LNCAP (cell line): ENCODE results near the gene PLA2G6.

Source experiments
- CTCF ChIP-seq: fragments of 450-650 bp; IDR thresholded peaks from 2 replicates; pipeline ENCODE4 v1.5.1; 2017; ENCODE audit warnings: mild to moderate bottlenecking

Gene PLA2G6

GRCh38 chr22:38162881-38163843 is 18.5 kb downstream of the PLA2G6 start:
- no peak for TF ChIP-seq CTCF

GRCh38 chr22:38155703-38156102 is 25.9 kb downstream of the PLA2G6 start:
- TF ChIP-seq CTCF = no peak

GRCh38 chr22:38153821-38154562 is 27.6 kb downstream of the PLA2G6 start:
- no peak for TF ChIP-seq CTCF

- TF ChIP-seq CTCF = no peak
Observed at GRCh38 chr22:38151126-38151500, 30.5 kb downstream of the PLA2G6 start.

- TF ChIP-seq CTCF = no peak
Observed at GRCh38 chr22:38148245-38148644, 33.4 kb downstream of the PLA2G6 start.

GRCh38 chr22:38144025-38144405 is 37.6 kb downstream of the PLA2G6 start:
- TF ChIP-seq CTCF = no peak

GRCh38 chr22:38142606-38143005 is 39.0 kb downstream of the PLA2G6 start:
- no peak for TF ChIP-seq CTCF
